Ectodermal cell (in vitro differentiated cells): ENCODE results near the gene PIR.

Experiments used
- H3K27ac ChIP-seq: 2 replicates; pipeline ENCODE4 v1.7.0; 2013; ENCODE audit warnings: mild to moderate bottlenecking, low read depth, low read length; ENCODE audit not compliant: insufficient read depth, poor library complexity, severe bottlenecking
- H3K27me3 ChIP-seq: 2 replicates; pipeline ENCODE4 v1.7.0; 2013; ENCODE audit warnings: mild to moderate bottlenecking, low read length; ENCODE audit not compliant: insufficient read depth, control insufficient read depth, poor library complexity, severe bottlenecking
- H3K36me3 ChIP-seq: one replicate; pipeline ENCODE4 v1.7.0; 2013; ENCODE audit warnings: low read length; ENCODE audit not compliant: control insufficient read depth, insufficient read depth
- H3K4me1 ChIP-seq: one replicate; pipeline ENCODE4 v1.7.0; 2013; ENCODE audit warnings: low read length; ENCODE audit not compliant: control insufficient read depth, insufficient read depth
- H3K4me3 ChIP-seq: 2 replicates; pipeline ENCODE4 v1.7.0; 2013; ENCODE audit warnings: low read depth, low read length, control low read depth; ENCODE audit not compliant: insufficient read depth
- H3K9me3 ChIP-seq: 2 replicates; pipeline ENCODE4 v1.7.0; 2013; ENCODE audit warnings: mild to moderate bottlenecking, low read length, moderate library complexity; ENCODE audit not compliant: control insufficient read depth
- WGBS, 2 experiments: methylation state at CpG; one replicate each; pipeline ENCODE4 v1.1.7; 2013; ENCODE audit warnings: missing lambda C conversion rate in 2 of 2; 5-methylcytosine and 5-hydroxymethylcytosine counted together

PIR gene

DNA sequence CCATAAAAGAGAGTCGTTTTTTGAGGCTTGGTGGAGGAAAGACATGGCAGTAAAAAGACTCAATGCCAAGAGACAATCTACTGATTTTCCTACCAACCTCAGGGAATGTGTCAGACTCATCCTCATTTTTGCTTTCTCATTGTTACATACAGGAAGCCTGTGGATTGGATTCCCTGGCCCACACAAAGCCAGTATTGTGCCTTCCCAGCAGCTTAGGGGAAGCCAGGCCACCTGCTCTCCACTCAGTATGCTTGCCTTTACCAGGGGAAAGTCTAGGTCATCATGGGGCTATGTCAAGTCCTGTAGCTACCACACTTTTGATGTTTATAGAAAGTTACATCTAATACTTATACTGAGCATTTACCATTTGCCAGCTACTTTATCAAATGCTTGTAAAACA, 18.4 kb upstream of the PIR start:
- Histone ChIP-seq H3K4me1 (no peaks in the 10 kb centered on the region), H3K27ac (no peak overlapping the region), H3K9me3 (no peaks in the 10 kb centered on the region), H3K4me3 (no peak overlapping the region), H3K27me3 (no peaks in the 10 kb centered on the region), H3K36me3 (no peaks in the 10 kb centered on the region)
- WGBS, 2 experiments = 62 to 63% methylated on average over 1 of the region's 1 CpG

DNA sequence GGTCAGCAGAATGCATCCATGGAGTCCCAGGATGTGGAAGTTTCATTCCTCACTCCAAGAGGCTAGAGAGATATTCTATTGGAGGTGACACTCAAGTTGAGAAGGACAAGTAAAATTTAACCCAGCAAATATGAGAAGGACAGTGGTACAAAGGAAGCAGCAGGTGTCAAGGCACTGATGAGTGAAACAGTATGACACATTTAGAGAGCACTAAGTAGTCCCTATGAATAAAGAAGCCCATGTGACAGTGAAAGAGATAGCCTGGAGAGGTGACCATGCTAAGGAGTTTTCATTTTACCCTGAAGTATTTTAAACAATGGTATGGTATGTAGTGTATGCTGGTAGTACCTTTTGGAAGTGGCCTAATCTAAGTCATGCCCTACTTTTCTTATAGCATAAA, 16.7 kb upstream of the PIR start:
- H3K36me3 ChIP-seq = no peaks in the 10 kb centered on the region
- H3K4me3 ChIP-seq = no peak overlapping the region
- no peaks in the 10 kb centered on the region for H3K9me3 ChIP-seq
- H3K4me1 ChIP-seq = no peaks in the 10 kb centered on the region
- no peaks in the 10 kb centered on the region for H3K27me3 ChIP-seq
- no peak overlapping the region for H3K27ac ChIP-seq

DNA sequence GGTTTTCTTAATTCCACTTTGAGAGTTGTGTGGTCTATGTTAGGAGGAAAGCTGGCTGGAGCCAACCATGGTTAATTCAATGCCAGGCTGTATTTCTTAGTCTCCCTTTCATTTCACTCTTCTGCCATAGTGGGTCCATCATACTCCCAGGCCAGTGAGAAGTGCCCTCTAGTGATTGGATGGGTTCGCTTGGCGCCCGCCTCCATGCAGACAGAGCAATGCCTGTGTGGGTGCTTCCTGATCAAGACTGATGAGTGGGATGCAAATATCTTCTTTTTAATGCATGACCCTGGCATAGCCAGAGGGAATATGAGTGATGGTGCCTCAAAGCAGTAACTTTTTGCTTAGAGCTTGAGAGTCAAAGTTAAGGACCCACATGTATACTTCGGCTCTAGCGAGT, 13.9 kb upstream of the PIR start:
- Histone ChIP-seq H3K4me3 (no peak overlapping the region), H3K27ac (no peak overlapping the region), H3K9me3 (no peaks in the 10 kb centered on the region), H3K4me1 (no peaks in the 10 kb centered on the region), H3K27me3 (no peaks in the 10 kb centered on the region), H3K36me3 (no peaks in the 10 kb centered on the region)
- 86 to 91% methylated on average over 4 to 5 of the region's 5 CpGs for WGBS, 2 experiments

DNA sequence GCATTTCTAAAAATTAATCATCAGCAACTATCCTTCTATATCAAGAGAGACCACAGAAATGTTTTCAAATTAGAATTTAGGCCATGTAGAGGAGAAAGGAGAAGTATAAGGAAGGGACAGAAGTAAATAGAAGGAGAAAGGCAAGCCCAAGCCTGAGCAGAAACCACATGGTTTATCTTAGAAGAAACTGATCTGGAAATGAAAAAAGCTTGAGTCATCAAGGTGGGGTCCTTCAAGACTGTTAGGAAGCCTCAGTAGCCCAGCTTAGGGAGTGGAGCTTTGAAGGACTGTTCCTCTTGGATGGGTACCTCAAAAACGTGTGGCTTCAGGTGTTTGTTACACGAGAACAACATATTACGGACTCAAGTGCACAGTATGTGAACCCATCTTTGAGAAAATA, 12.0 kb upstream of the PIR start:
- no peaks in the 10 kb centered on the region for H3K4me1 ChIP-seq
- no peak overlapping the region for H3K4me3 ChIP-seq
- no peaks in the 10 kb centered on the region for H3K36me3 ChIP-seq
- H3K27ac ChIP-seq = no peak overlapping the region
- H3K27me3 ChIP-seq = no peaks in the 10 kb centered on the region
- H3K9me3 ChIP-seq = no peaks in the 10 kb centered on the region
- WGBS, 2 experiments = 71 to 75% methylated on average over 1 to 3 of the region's 3 CpGs

DNA sequence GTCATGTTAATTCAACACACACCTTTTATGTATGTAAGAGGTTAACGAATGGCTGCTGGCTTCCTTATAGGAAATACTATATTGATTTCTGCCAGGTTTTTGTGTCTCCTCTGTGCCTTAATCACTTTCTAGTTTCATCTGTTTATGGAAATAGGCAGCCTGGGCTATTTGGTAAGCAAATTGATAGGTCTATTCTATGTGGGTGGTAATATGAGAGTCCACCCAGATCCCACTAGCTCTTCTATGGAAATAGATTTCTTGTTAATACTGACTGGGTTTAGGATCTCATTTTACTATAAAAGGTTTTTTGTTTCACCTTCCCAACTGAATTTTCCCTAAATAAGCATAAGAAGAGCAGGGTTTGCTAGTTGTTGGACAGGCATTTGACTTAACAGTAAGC, 11.5 kb upstream of the PIR start:
- no peaks in the 10 kb centered on the region for H3K9me3 ChIP-seq
- H3K27me3 ChIP-seq = no peaks in the 10 kb centered on the region
- 83% methylated on average over 1 of the region's 1 CpG; no CpG with 5 or more reads in 1 of the 2 experiments for WGBS, 2 experiments
- no peak overlapping the region for H3K27ac ChIP-seq
- no peak overlapping the region for H3K4me3 ChIP-seq
- H3K36me3 ChIP-seq = no peaks in the 10 kb centered on the region
- no peaks in the 10 kb centered on the region for H3K4me1 ChIP-seq

DNA sequence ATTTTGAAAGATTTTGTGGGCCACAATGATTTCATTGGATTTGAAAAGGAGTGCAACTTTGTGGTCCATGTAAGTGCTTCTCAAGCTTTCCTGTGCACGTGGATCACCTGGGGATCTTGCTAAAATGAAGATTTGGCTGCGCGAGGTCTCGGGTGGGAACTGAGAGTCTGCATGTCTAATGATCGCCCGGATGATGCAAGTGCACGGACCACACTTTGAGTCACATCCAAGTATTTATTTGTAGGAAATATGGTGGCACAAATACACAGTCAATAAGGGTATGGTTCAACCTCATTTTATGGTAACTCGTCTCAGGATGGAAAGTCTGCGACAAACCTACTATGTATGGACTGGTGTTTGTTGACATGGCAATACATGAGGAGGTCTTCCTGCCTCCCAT, 8.4 kb upstream of the PIR start:
- Histone ChIP-seq H3K27ac (no peak overlapping the region), H3K36me3 (no peaks in the 10 kb centered on the region), H3K4me1 (no peaks in the 10 kb centered on the region), H3K27me3 (no peaks in the 10 kb centered on the region), H3K9me3 (no peaks in the 10 kb centered on the region), H3K4me3 (no peak overlapping the region)
- whole genome bisulfite sequencing, 2 experiments = 96% methylated on average over 8 to 9 of the region's 9 CpGs

DNA sequence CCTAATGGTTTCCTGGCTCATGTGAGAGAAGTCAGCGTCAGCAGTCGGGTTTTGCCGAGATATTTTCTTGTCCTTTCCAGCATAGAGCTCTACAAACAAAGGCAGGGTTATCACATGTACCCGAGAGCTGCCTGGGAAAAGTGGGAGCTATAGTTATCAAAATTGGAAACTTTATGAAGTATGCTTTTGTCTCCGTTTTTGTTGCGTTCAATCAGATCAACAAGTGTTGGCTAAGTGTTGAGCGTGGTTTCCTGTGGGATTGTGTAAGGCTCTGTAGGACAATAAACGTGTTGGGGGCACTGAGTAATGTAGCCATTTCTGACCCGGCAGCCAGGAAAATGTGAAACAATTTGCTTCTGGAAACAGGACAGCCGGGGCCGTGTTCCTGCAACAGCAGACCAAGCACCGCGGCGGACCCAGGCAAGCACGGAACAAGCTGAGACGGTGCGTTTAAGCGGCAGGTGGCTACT, 7.4 kb upstream of the PIR start, which contains the start of gene BMX:
BMX (plus strand) TSS at position 311 of the 470 bp plus-strand sequence. CDS start 7,547 bp downstream, outside the sequence.
- Histone ChIP-seq H3K4me1 (no peaks in the 10 kb centered on the region), H3K9me3 (no peaks in the 10 kb centered on the region), H3K27me3 (no peaks in the 10 kb centered on the region), H3K36me3 (no peaks in the 10 kb centered on the region), H3K4me3 (no peak within 1 kb of the TSS), H3K27ac (no peak within 1 kb of the TSS)
- WGBS, 2 experiments = 93 to 98% methylated on average over 15 to 18 of the region's 18 CpGs

DNA sequence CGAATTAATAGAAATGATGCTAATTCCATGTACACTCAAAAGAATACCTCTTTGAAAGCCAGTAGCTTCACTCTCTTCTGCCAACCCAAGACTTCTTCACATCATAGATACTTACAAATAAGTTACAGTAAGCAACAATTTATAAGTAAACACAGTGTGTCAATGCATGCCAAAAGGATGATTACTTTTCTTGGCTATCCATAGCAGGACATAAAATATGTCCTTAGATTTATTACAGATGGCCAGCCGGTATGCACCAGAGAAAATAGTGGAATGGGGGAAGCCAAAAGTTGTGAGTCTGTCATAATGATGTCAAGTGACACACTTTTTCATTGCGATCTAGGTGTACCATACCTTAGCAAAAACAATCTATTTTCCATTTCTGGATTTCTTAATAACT, 6.8 kb upstream of the PIR start:
- 92 to 95% methylated on average over 2 to 3 of the region's 3 CpGs for WGBS, 2 experiments
- Histone ChIP-seq H3K9me3 (no peaks in the 10 kb centered on the region), H3K27ac (no peak overlapping the region), H3K27me3 (no peaks in the 10 kb centered on the region), H3K4me3 (no peak overlapping the region), H3K4me1 (no peaks in the 10 kb centered on the region), H3K36me3 (no peaks in the 10 kb centered on the region)

DNA sequence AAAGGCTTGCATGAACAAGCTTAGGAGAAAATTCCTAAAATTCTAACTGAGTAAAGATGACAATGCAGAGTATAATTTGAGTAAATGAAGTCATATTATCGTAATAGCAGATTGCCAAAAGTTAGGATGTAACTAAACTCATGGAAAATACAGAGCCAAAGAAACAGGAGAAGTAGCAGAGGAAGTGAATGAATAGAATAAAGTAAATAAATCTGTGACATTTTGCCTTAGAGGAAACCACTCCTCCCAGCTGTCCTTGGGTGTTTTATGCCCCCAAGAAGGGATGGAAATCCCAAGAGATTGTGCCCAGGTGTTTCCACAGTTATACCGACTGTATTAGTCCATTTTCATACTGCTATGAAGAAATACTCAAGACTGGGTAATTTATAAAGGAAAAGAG, 5.6 kb upstream of the PIR start:
- Histone ChIP-seq H3K4me3 (no peak overlapping the region), H3K27ac (no peak overlapping the region), H3K4me1 (no peaks in the 10 kb centered on the region), H3K9me3 (no peaks in the 10 kb centered on the region), H3K36me3 (no peaks in the 10 kb centered on the region), H3K27me3 (no peaks in the 10 kb centered on the region)
- 85 to 100% methylated on average over 1 to 2 of the region's 2 CpGs for WGBS, 2 experiments

DNA sequence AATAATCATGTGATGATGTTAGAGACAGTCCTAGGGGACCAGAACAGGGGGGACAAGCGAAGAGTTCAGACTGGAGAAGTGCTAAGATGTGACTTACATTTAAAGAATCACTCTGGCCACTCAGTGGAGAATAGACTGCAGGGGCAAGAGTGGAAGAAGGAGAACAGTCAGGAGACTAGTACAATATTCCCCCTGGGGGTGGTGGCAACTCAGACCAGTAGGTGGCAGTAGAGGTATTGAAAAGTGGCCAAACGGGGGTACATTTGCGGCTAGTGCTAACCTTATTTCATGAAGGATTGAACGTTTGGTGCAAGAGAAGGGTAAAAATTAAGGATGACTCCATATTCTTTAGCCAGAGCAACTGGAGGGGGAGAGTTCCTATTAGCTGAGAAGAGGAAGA, 4.7 kb upstream of the PIR start:
- Histone ChIP-seq H3K4me1 (no peaks in the 10 kb centered on the region), H3K27ac (no peak overlapping the region), H3K9me3 (no peaks in the 10 kb centered on the region), H3K27me3 (no peaks in the 10 kb centered on the region), H3K4me3 (no peak overlapping the region), H3K36me3 (no peaks in the 10 kb centered on the region)
- 12 to 14% methylated on average over 4 of the region's 4 CpGs for WGBS, 2 experiments

DNA sequence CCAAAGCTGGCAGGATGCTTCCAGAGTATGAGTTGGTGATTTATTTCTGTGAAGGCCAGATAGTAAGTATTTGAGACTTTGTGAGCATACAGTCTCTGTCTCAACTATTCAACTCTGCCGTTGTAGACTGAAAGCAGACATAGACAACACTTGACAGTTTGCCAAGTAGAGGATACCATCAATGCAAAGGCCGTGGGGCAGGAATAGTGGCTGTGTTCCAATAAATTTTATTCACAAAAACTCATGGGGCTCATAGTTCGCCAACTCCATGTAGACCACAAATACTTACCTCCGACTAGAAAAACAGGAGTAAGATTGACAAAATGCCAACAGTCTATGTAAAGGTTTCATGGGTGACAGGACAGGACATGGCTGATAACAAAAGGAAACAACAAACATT, 3.7 kb upstream of the PIR start:
- Histone ChIP-seq H3K4me1 (no peaks in the 10 kb centered on the region), H3K27ac (no peak overlapping the region), H3K27me3 (no peaks in the 10 kb centered on the region), H3K36me3 (no peaks in the 10 kb centered on the region), H3K9me3 (no peaks in the 10 kb centered on the region), H3K4me3 (no peak overlapping the region)
- 80 to 89% methylated on average over 1 to 4 of the region's 4 CpGs for WGBS, 2 experiments
